Liver (tissue), 9 donors: ENCODE measurements around the gene TNS1. TPM values are rescaled to one million over a fixed set of nuclear protein-coding genes. Genes with fewer than 3 reads are reported as not detected.

Source experiments
- DNase-seq: peaks from one replicate; pipeline ENCODE4 v3.0.0-alpha.2; 2017; ENCODE audit warnings: low spot score
- H3K27ac ChIP-seq, 2 donors: one replicate each; pipeline ENCODE4 v1.7.0; 2013; ENCODE audit warnings: inconsistent platforms in 2 of 2, low read length in 2 of 2, control low read depth in 1 of 2, low read depth in 1 of 2, mild to moderate bottlenecking in 1 of 2
- H3K27me3 ChIP-seq, 4 donors: one replicate each; pipeline versions ENCODE4 v1.6.1 to v1.7.0; 2013; ENCODE audit warnings: low read length in 3 of 4, inconsistent platforms in 1 of 4, mild to moderate bottlenecking in 1 of 4, moderate library complexity in 1 of 4; ENCODE audit not compliant: control insufficient read depth in 4 of 4, insufficient read depth in 4 of 4
- H3K36me3 ChIP-seq, 4 donors: one replicate each; pipeline versions ENCODE4 v1.6.1 to v1.7.0; 2013; ENCODE audit warnings: low read length in 3 of 4, mild to moderate bottlenecking in 3 of 4, low read depth in 1 of 4, moderate library complexity in 1 of 4; ENCODE audit not compliant: control insufficient read depth in 4 of 4, insufficient read depth in 3 of 4
- H3K4me1 ChIP-seq, 4 donors: one replicate each; pipeline versions ENCODE4 v1.6.1 to v1.7.0; 2013; ENCODE audit warnings: low read length in 3 of 4, mild to moderate bottlenecking in 3 of 4, moderate library complexity in 1 of 4; ENCODE audit not compliant: control insufficient read depth in 4 of 4, insufficient read depth in 4 of 4
- H3K4me3 ChIP-seq, 3 donors: one replicate each; pipeline versions ENCODE4 v1.6.1 to v1.7.0; 2013; ENCODE audit warnings: low read length in 3 of 3, control low read depth in 1 of 3, low read depth in 1 of 3, mild to moderate bottlenecking in 1 of 3
- H3K9ac ChIP-seq, 2 donors: one replicate each; pipeline ENCODE4 v1.7.0; 2013; ENCODE audit warnings: low read length in 2 of 2, mild to moderate bottlenecking in 2 of 2, moderate library complexity in 2 of 2, control low read depth in 1 of 2, low read depth in 1 of 2
- H3K9me3 ChIP-seq, 4 donors: one replicate each; pipeline versions ENCODE4 v1.6.1 to v1.7.0; 2013; ENCODE audit warnings: low read length in 3 of 4; ENCODE audit not compliant: control insufficient read depth in 4 of 4
- EGR1 ChIP-seq, 2 donors: IDR thresholded peaks; 2 replicates each; pipeline ENCODE4 v1.6.1; 2016 to 2018; ENCODE audit warnings: antibody characterized with exemption in 2 of 2, low read depth in 2 of 2
- FOXA1 ChIP-seq: IDR thresholded peaks from 2 replicates; pipeline ENCODE4 v1.6.1; 2016; ENCODE audit warnings: antibody characterized with exemption
- FOXA2 ChIP-seq: IDR thresholded peaks from 2 replicates; pipeline ENCODE4 v1.6.1; 2016; ENCODE audit warnings: antibody characterized with exemption
- GABPA ChIP-seq, 2 donors: IDR thresholded peaks in 1 of 2; conservative IDR thresholded peaks in 1 of 2; 2 replicates each; pipeline ENCODE4 v1.6.1; 2016; ENCODE audit warnings: antibody characterized with exemption in 2 of 2, mild to moderate bottlenecking in 1 of 2, moderate library complexity in 1 of 2
- HNF4A ChIP-seq, 2 donors: conservative IDR thresholded peaks; 2 replicates each; pipeline ENCODE4 v1.6.1; 2016; ENCODE audit warnings: antibody characterized with exemption in 2 of 2, mild to moderate bottlenecking in 2 of 2
- HNF4G ChIP-seq: IDR thresholded peaks from 2 replicates; pipeline ENCODE4 v1.6.1; 2016; ENCODE audit warnings: antibody characterized with exemption
- JUND ChIP-seq, 2 donors: IDR thresholded peaks; 2 replicates each; pipeline ENCODE4 v1.6.1; 2016; ENCODE audit warnings: antibody characterized with exemption in 2 of 2
- REST ChIP-seq: IDR thresholded peaks from 2 replicates; pipeline ENCODE4 v1.6.1; 2016; ENCODE audit warnings: antibody characterized with exemption, mild to moderate bottlenecking
- RXRA ChIP-seq, 2 donors: IDR thresholded peaks; 2 replicates each; pipeline ENCODE4 v1.6.1; 2017 to 2018; ENCODE audit warnings: antibody characterized with exemption in 2 of 2, mild to moderate bottlenecking in 1 of 2
- SP1 ChIP-seq: IDR thresholded peaks from 2 replicates; pipeline ENCODE4 v1.6.1; 2018; ENCODE audit warnings: antibody characterized with exemption, mild to moderate bottlenecking
- TAF1 ChIP-seq: conservative IDR thresholded peaks from 2 replicates; pipeline ENCODE4 v1.6.1; 2016; ENCODE audit warnings: antibody characterized with exemption, mild to moderate bottlenecking
- YY1 ChIP-seq: IDR thresholded peaks from 2 replicates; pipeline ENCODE4 v1.6.1; 2016; ENCODE audit warnings: antibody characterized with exemption, mild to moderate bottlenecking
- ZBTB33 ChIP-seq: IDR thresholded peaks from 2 replicates; pipeline ENCODE4 v1.6.1; 2016; ENCODE audit warnings: antibody characterized with exemption
- WGBS: extraction: QIAGEN DNeasy Blood & Tissue Kit; methylation state at CpG from one replicate; pipeline ENCODE4 v1.1.7; 2013; 5-methylcytosine and 5-hydroxymethylcytosine counted together
- polyA plus RNA-seq, 2 donors: library from polyadenylated mRNA; stranded (reverse) in 1 of 2; unstranded in 1 of 2; fragments of 200-250 nt in 1 of 2; fragments of >200 nt in 1 of 2; fragmentation: Nextera tagmentation in 1 of 2; extraction: Ambion mirVana in 1 of 2; gene quantifications; one replicate each; pipeline versions ENCODE4 v1.2.1 to v1.2.3, GENCODE V29; 2013 to 2015
- total RNA-seq, 2 donors: library from RNA; depleted of rRNA; stranded (reverse); fragments of >200 nt; gene quantifications; one replicate each; pipeline ENCODE4 v1.2.3, GENCODE V29; 2014
- TF ChIP-seq, protein P1 (sequence below): IDR thresholded peaks from 2 replicates; pipeline ENCODE4 v1.6.1; 2016; ENCODE audit warnings: antibody characterized with exemption
- donor health status: healthy.
- donor health status: healthy.
- donor health status: healthy.
- donor health status: healthy.
- donor health status: healthy.

The TNS1 gene
- total and polyA plus RNA-seq, 4 donors, result 16.3 to 128 (median 57.3) TPM

DNA sequence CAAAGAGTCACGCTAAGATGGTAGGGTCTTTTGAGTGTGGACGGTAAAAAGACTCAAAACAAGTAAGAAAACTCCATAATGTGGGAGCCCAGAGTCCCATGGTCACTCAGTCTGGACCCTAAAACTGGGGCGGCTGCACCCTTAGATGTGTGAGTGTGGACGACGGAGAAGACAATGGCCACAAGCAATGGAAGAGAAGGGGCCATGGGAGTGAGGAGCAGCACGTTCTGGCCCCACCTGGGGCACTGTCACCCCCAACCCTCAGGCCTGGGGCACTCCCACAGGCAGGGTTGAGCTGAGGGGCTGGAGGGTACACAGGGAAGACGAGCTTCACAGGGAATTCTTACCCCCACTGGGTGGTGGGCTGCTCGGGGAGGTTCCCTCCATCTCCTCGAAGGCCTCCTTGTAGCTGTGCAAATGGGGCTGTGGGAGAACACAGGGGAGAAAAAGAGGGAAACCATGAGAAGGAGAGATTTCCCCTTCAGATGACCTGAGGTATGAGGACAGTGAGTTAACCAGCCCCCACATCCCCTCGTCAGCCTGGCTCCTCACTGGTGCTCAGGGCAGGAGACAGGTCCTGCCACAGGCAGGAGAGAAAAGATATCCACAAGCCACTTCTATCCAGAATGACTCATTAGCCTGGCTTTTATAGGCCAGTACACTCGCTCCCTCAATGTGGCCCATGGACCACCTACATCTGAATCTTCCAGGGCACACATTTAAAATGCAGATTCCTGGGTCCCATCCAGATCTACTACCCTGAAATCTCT is 167.9 kb downstream of the TNS1 start:
- Histone ChIP-seq H3K36me3 (peaks cover 11 to 66% (median 37%) of the 10 kb centered on the region in 4 donors), H3K4me3 (no peak overlapping the region), H3K9ac (no peak overlapping the region), H3K27ac (no peak overlapping the region), H3K27me3 (no peaks in the 10 kb centered on the region), H3K9me3 (no peaks in the 10 kb centered on the region), H3K4me1 (peaks cover 0 to 2% (median 0%) of the 10 kb centered on the region in 4 donors)
- TF ChIP-seq HNF4A (conservative IDR thresholded peaks at IDR 0.05) (no peak), SP1 (no peak), ZBTB33 (no peak), FOXA2 (no peak), TAF1 (no peak)
- TF ChIP-seq, protein P1, sequence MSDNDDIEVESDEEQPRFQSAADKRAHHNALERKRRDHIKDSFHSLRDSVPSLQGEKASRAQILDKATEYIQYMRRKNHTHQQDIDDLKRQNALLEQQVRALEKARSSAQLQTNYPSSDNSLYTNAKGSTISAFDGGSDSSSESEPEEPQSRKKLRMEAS, result no peak
- no peak for DNase-seq
- 94% methylated on average over 11 of the region's 11 CpGs for WGBS

DNA sequence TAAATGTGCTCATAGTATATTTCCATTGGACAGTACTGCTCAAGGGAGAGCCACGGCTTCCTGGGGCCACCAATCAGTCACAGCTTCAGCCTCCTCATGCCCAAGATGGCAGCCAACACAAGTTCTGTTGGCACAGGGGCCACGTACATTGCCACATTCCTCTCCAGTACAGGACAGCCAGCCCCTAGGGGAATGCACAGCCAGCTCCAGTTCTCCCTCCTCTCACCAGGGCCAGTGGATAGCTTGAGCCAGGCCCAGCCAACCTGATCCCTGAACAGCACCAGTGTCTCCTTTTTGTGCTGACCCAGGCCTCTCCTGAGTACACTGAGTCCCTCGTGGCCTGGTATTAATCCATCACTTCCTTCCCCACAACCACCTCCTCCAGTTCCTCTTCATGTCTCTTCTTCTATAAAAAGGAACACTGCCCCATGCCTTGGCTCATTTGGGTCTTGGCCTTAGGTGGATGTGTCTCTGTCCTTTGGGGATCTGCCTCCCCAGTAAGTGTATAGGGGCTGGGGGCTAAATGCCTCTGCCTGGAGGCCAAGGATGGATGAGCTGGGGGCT is 168.7 kb downstream of the TNS1 start:
- H3K4me1 ChIP-seq, result peaks cover 0 to 2% (median 0%) of the 10 kb centered on the region in 4 donors
- peaks cover 16 to 71% (median 40%) of the 10 kb centered on the region in 4 donors for H3K36me3 ChIP-seq
- TF ChIP-seq ZBTB33, result no peak
- no peaks in the 10 kb centered on the region for H3K9me3 ChIP-seq
- WGBS, result 78% methylated on average over 3 of the region's 3 CpGs
- no peaks in the 10 kb centered on the region for H3K27me3 ChIP-seq
- no peak overlapping the region for H3K9ac ChIP-seq
- no peak for DNase-seq
- H3K27ac ChIP-seq, result no peak overlapping the region
- no peak overlapping the region for H3K4me3 ChIP-seq

GRCh38 chr2:217833439-217833838 is 169.4 kb downstream of the TNS1 start:
- H3K27ac ChIP-seq, result no peak overlapping the region

More at GRCh38 chr2:217833439-217833838, 169.4 kb downstream of the TNS1 start:
- Histone ChIP-seq H3K4me3 (no peak overlapping the region), H3K9ac (no peak overlapping the region), H3K4me1 (peaks cover 0 to 2% (median 0%) of the 10 kb centered on the region in 4 donors), H3K27me3 (no peaks in the 10 kb centered on the region), H3K36me3 (peaks cover 16 to 75% (median 41%) of the 10 kb centered on the region in 4 donors), H3K9me3 (no peaks in the 10 kb centered on the region)
- TF ChIP-seq TAF1, result no peak
- no peak for TF ChIP-seq HNF4G
- TF ChIP-seq HNF4A (conservative IDR thresholded peaks at IDR 0.05), result no peak
- TF ChIP-seq ZBTB33, result no peak
- no peak for TF ChIP-seq SP1
- no peak for TF ChIP-seq GABPA (IDR thresholded peaks at IDR 0.05 in 1 of 2, conservative IDR thresholded peaks at IDR 0.05 in 1 of 2)
- TF ChIP-seq JUND (IDR thresholded peaks at IDR 0.05), result no peak
- no peak for TF ChIP-seq REST
- no peak for TF ChIP-seq YY1
- no peak for TF ChIP-seq EGR1 (IDR thresholded peaks at IDR 0.05; ENCODE audit: low read depth in 2 of 2)
- no peak for TF ChIP-seq FOXA2
- no peak for TF ChIP-seq FOXA1
- no peak for TF ChIP-seq RXRA (IDR thresholded peaks at IDR 0.05)
- WGBS, result 93% methylated on average over 8 of the region's 8 CpGs
- DNase-seq, result no peak
